HG03432 (cell line): ENCODE measurements around the gene SLC6A18.

Experiments
- ATAC-seq: cut with Tn5 transposase; IDR thresholded peaks from one replicate; pipeline ENCODE4 v1.9.1; 2021; ENCODE audit warnings: mild to moderate bottlenecking, moderate library complexity; ENCODE audit not compliant: unreplicated experiment

SLC6A18 gene

GRCh38 chr5:1202026-1202797 is 23.0 kb upstream of the SLC6A18 start:
- no peak for ATAC-seq

- ATAC-seq = no peak
Measured at GRCh38 chr5:1202798-1203185, 22.4 kb upstream of the SLC6A18 start.

- no peak for ATAC-seq
Measured at GRCh38 chr5:1203311-1203967, 21.7 kb upstream of the SLC6A18 start.

- ATAC-seq = no peak
Measured at GRCh38 chr5:1203968-1204692, 21.1 kb upstream of the SLC6A18 start.

GRCh38 chr5:1204693-1205242 is 20.4 kb upstream of the SLC6A18 start:
- ATAC-seq = no peak

GRCh38 chr5:1205255-1206180 is 19.7 kb upstream of the SLC6A18 start:
- no peak for ATAC-seq

GRCh38 chr5:1206521-1207412 is 18.4 kb upstream of the SLC6A18 start:
- ATAC-seq = no peak

- no peak for ATAC-seq
Measured at GRCh38 chr5:1207555-1207954, 17.6 kb upstream of the SLC6A18 start.

GRCh38 chr5:1208221-1208742 is 16.9 kb upstream of the SLC6A18 start:
- no peak for ATAC-seq

- ATAC-seq = no peak
Measured at GRCh38 chr5:1208743-1209488, 16.3 kb upstream of the SLC6A18 start.

GRCh38 chr5:1209489-1209852 is 15.7 kb upstream of the SLC6A18 start:
- no peak for ATAC-seq

- ATAC-seq = no peak
Measured at GRCh38 chr5:1209896-1210776, 15.0 kb upstream of the SLC6A18 start.

GRCh38 chr5:1210832-1211251 is 14.3 kb upstream of the SLC6A18 start:
- no peak for ATAC-seq

- ATAC-seq = no peak
Measured at GRCh38 chr5:1211701-1212100, 13.5 kb upstream of the SLC6A18 start.

GRCh38 chr5:1212271-1212670 is 12.9 kb upstream of the SLC6A18 start:
- ATAC-seq = no peak

- no peak for ATAC-seq
Measured at GRCh38 chr5:1212881-1213280, 12.3 kb upstream of the SLC6A18 start.

- no peak for ATAC-seq
Measured at GRCh38 chr5:1213508-1214162, 11.5 kb upstream of the SLC6A18 start.
